Metanephros (tissue), 1 donor: Measurements from ENCODE around the gene LDLRAD2. TPM values are rescaled to one million over a fixed set of nuclear protein-coding genes. Genes with fewer than 3 reads are reported as not detected.

Experiments
- total RNA-seq: library from RNA; depleted of rRNA; stranded (reverse); fragments of >200 nt; gene quantifications from one replicate; pipeline ENCODE4 v1.2.3, GENCODE V29; 2014

LDLRAD2 gene
- 0.23 TPM for total RNA-seq

GRCh38 chr1:21811875-21812305 lies at the start of gene LDLRAD2:
LDLRAD2 (plus strand) TSS chr1:21812265; CDS start chr1:21812452, 187 bp downstream.

GRCh38 chr1:21782868-21783678 lies 29.0 kb upstream of the LDLRAD2 start, which contains the start of gene USP48:
USP48 (minus strand) TSS chr1:21783149; CDS start chr1:21782957, 192 bp downstream.

Other genes starting within 250 kb of the LDLRAD2 start
- gene RAP1GAP, start 142.9 kb upstream of the LDLRAD2 start, total RNA-seq, result 20.5 TPM
- gene USP48, start 29.1 kb upstream of the LDLRAD2 start, total RNA-seq, result 46.0 TPM
- 313 TPM for gene HSPG2, start 125.0 kb downstream of the LDLRAD2 start, total RNA-seq
- not detected for gene CELA3B, start 164.8 kb downstream of the LDLRAD2 start, total RNA-seq
- 0.23 TPM for gene CELA3A, start 189.4 kb downstream of the LDLRAD2 start, total RNA-seq
- 259 TPM for gene CDC42, start 240.4 kb downstream of the LDLRAD2 start, total RNA-seq